HL-60 (cell line): ENCODE measurements around the gene CDK8.

Experiments
- DNase-seq, 2 experiments: peaks; one replicate each; pipeline ENCODE4 v3.0.0-alpha.2; 2010 to 2020; ENCODE audit warnings: low read depth in 1 of 2, low spot score in 1 of 2
- H3K27ac ChIP-seq: fragments of 250-450 bp; sonication (Bioruptor Pico); replicated peaks from 2 replicates; pipeline ENCODE4 v1.5.1; 2020; ENCODE audit warnings: mild to moderate bottlenecking, moderate library complexity
- H3K27me3 ChIP-seq: fragments of 250-450 bp; sonication (Bioruptor Pico); 2 replicates; pipeline ENCODE4 v1.5.1; 2021; ENCODE audit warnings: mild to moderate bottlenecking, moderate library complexity; ENCODE audit not compliant: insufficient read depth, poor library complexity, severe bottlenecking
- H3K4me3 ChIP-seq: replicated peaks from 2 replicates; pipeline ENCODE4 v1.5.1; 2011; ENCODE audit warnings: mild to moderate bottlenecking, control low read depth, low read length; ENCODE audit not compliant: insufficient read depth
- GABPA ChIP-seq: IDR thresholded peaks from 2 replicates; pipeline ENCODE4 v1.6.1; 2012; ENCODE audit warnings: low read depth
- POLR2AphosphoS5 ChIP-seq: IDR thresholded peaks from 2 replicates; pipeline ENCODE4 v1.6.1; 2012; ENCODE audit warnings: low read depth
- SPI1 ChIP-seq: IDR thresholded peaks from 2 replicates; pipeline ENCODE4 v1.6.1; 2012; ENCODE audit warnings: low read depth, mild to moderate bottlenecking, borderline replicate concordance
- TF ChIP-seq, protein P1 (sequence below): IDR thresholded peaks from one replicate; pipeline ENCODE4 v1.5.1; 2011; ENCODE audit warnings: low read length, control low read depth, inconsistent platforms; ENCODE audit not compliant: insufficient read depth
- TF ChIP-seq, protein P2 (sequence below): IDR thresholded peaks from 2 replicates; pipeline ENCODE4 v1.6.1; 2012; ENCODE audit warnings: low read depth; ENCODE audit not compliant: insufficient replicate concordance

CDK8 gene

DNA sequence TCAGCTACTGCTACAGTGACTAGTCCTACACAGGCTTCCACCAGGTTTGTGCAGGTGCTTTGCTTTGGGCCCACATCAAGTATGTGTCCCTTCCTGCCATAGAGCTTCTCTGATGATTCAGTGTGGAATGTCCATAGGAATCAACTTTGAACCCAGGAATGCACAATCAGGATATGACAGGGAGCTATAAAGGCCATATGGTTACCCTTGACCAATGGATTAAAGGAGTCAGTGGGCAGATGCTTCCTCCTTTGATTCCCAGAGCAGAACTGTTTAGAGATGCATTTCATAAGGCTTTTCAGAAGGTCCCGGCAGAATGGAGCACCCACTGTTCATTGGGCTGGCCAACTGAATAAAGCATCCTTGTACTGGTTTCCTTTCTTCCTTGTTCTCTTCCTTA, 158.3 kb downstream of the CDK8 start:
- Histone ChIP-seq H3K4me3 (no peak overlapping the region), H3K27me3 (no peaks in the 10 kb centered on the region), H3K27ac (no peak overlapping the region)
- no peak for TF ChIP-seq GABPA
- TF ChIP-seq, protein P1, sequence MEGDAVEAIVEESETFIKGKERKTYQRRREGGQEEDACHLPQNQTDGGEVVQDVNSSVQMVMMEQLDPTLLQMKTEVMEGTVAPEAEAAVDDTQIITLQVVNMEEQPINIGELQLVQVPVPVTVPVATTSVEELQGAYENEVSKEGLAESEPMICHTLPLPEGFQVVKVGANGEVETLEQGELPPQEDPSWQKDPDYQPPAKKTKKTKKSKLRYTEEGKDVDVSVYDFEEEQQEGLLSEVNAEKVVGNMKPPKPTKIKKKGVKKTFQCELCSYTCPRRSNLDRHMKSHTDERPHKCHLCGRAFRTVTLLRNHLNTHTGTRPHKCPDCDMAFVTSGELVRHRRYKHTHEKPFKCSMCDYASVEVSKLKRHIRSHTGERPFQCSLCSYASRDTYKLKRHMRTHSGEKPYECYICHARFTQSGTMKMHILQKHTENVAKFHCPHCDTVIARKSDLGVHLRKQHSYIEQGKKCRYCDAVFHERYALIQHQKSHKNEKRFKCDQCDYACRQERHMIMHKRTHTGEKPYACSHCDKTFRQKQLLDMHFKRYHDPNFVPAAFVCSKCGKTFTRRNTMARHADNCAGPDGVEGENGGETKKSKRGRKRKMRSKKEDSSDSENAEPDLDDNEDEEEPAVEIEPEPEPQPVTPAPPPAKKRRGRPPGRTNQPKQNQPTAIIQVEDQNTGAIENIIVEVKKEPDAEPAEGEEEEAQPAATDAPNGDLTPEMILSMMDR = no peak
- TF ChIP-seq, protein P2, sequence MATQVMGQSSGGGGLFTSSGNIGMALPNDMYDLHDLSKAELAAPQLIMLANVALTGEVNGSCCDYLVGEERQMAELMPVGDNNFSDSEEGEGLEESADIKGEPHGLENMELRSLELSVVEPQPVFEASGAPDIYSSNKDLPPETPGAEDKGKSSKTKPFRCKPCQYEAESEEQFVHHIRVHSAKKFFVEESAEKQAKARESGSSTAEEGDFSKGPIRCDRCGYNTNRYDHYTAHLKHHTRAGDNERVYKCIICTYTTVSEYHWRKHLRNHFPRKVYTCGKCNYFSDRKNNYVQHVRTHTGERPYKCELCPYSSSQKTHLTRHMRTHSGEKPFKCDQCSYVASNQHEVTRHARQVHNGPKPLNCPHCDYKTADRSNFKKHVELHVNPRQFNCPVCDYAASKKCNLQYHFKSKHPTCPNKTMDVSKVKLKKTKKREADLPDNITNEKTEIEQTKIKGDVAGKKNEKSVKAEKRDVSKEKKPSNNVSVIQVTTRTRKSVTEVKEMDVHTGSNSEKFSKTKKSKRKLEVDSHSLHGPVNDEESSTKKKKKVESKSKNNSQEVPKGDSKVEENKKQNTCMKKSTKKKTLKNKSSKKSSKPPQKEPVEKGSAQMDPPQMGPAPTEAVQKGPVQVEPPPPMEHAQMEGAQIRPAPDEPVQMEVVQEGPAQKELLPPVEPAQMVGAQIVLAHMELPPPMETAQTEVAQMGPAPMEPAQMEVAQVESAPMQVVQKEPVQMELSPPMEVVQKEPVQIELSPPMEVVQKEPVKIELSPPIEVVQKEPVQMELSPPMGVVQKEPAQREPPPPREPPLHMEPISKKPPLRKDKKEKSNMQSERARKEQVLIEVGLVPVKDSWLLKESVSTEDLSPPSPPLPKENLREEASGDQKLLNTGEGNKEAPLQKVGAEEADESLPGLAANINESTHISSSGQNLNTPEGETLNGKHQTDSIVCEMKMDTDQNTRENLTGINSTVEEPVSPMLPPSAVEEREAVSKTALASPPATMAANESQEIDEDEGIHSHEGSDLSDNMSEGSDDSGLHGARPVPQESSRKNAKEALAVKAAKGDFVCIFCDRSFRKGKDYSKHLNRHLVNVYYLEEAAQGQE = no peak
- TF ChIP-seq SPI1 = no peak
- no peak for TF ChIP-seq POLR2AphosphoS5
- DNase-seq = no peak

DNA sequence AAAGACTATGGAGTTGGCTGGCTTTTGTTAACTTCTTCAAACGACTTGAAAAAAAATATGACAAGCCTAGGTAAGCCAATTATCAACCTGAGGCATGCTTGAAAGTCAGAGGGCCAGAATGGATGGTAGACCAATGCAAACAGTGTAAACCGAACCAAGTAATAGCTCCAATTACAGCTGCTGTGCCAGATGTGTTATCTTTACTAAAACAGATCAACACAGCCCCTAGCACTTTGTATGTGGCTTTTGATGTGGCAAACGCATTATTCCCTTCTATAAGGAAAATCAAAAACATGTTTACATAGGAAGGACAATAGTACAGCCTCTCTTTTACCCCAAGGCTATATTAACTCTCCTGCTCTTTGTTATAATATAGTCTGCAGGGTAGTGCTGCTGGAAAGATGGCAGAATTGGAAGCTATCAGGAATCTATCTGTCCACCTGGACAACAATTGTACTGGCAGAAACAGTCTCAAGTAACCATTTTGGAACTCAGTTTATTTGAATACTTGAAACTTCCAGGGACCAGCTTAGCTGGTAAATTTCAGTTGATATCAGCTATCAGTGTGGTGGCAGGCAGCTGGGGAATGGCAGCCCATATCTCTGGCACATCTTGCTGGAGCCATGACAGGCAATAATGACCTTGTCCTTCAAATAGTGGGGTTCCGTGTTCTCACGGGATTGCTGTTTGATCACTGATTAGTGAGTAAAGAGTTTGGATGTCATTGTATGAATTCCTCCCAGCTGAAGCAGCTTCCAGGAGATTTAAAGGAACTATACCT, 159.2 kb downstream of the CDK8 start:
- no peak for TF ChIP-seq POLR2AphosphoS5
- TF ChIP-seq, protein P2 = no peak
- no peak for TF ChIP-seq GABPA
- TF ChIP-seq, protein P1 = no peak
- no peak for TF ChIP-seq SPI1
- no peak for DNase-seq
- H3K27ac ChIP-seq = no peak overlapping the region
- no peaks in the 10 kb centered on the region for H3K27me3 ChIP-seq
- H3K4me3 ChIP-seq = no peak overlapping the region

DNA sequence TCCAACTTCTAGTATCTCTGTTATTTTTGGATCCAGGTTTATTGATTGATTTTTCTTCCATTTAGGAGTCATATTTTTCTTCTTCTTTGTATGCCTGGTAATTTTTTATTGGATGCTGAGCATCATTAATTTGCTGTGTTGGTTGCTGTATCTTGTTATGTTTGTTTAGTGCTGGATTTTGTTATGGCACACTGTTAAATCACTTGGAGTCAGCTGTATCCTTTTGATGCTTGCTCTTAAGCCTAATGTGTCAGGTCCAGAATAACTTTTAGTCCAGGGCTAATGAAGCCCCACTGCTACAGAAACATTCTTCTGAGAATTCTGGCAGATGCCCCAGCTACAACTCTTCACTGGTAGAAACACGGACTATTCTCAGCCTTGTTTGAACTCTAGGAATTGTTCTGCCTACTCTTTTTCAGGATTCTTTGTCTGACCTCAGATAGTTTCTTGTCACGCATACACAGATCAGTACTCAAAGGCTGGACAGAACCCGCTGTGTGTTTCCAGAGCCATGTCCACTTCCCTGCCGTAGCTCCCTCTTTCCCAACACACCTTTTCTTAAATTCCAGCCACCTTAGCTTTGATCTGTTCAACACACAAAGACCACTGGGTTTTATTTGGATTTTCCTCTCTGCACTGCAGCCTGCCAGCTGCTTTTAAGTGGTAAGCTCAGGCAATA, 166.5 kb downstream of the CDK8 start:
- H3K27ac ChIP-seq = no peak overlapping the region
- TF ChIP-seq, protein P2 = no peak
- TF ChIP-seq SPI1 = no peak
- H3K27me3 ChIP-seq = no peaks in the 10 kb centered on the region
- no peak overlapping the region for H3K4me3 ChIP-seq
- no peak for DNase-seq
